CD14-positive monocyte (primary cell): ENCODE data around the gene OR52B2. TPM values are rescaled to one million over a fixed set of nuclear protein-coding genes. Genes with fewer than 3 reads are reported as not detected.

Experiments
- DNase-seq, 3 donors: peaks; one replicate each; pipeline ENCODE4 v3.0.0-alpha.2; 2011 to 2022
- H2AFZ ChIP-seq: 2 replicates; pipeline ENCODE4 v1.6.0; 2012; ENCODE audit warnings: mild to moderate bottlenecking, low read depth, low read length, inconsistent platforms; ENCODE audit not compliant: insufficient read depth, poor library complexity, severe bottlenecking
- H3K27ac ChIP-seq, 2 donors: 1 replicate in 1 of 2; 2 replicates in 1 of 2; pipeline ENCODE4 v1.5.1; 2012 to 2013; ENCODE audit warnings: low read length in 2 of 2, control low read depth in 1 of 2, inconsistent platforms in 1 of 2, low read depth in 1 of 2, mild to moderate bottlenecking in 1 of 2
- H3K27me3 ChIP-seq, 2 donors: one replicate each; pipeline versions ENCODE4 v1.6.0 to v1.6.1; 2011 to 2013; ENCODE audit warnings: low read length in 2 of 2; ENCODE audit not compliant: control insufficient read depth in 2 of 2, insufficient read depth in 2 of 2
- H3K36me3 ChIP-seq, 2 donors: replicated peaks in 1 of 2; 1 replicate in 1 of 2; 2 replicates in 1 of 2; pipeline versions ENCODE4 v1.5.1 to v1.6.1; 2012 to 2013; ENCODE audit warnings: low read length in 2 of 2, control low read depth in 1 of 2, inconsistent platforms in 1 of 2, mild to moderate bottlenecking in 1 of 2; ENCODE audit not compliant: insufficient read depth in 2 of 2, control insufficient read depth in 1 of 2
- H3K4me1 ChIP-seq, 2 donors: 1 replicate in 1 of 2; 2 replicates in 1 of 2; pipeline versions ENCODE4 v1.5.1 to v1.6.1; 2012 to 2013; ENCODE audit warnings: low read length in 2 of 2, control low read depth in 1 of 2, inconsistent platforms in 1 of 2, mild to moderate bottlenecking in 1 of 2, moderate library complexity in 1 of 2; ENCODE audit not compliant: insufficient read depth in 2 of 2, control insufficient read depth in 1 of 2
- H3K4me2 ChIP-seq: replicated peaks from 2 replicates; pipeline ENCODE3; 2012; ENCODE audit warnings: low read length, moderate library complexity, mild to moderate bottlenecking; ENCODE audit not compliant: poor library complexity, severe bottlenecking; ENCODE audit errors: extremely low read depth
- H3K4me3 ChIP-seq, 3 experiments: fragments of 200-600 bp in 1 of 3; sonication (generic) in 1 of 3; replicated peaks in 1 of 3; 1 replicate in 2 of 3; 2 replicates in 1 of 3; pipeline ENCODE4 v1.5.1; 2011 to 2013; ENCODE audit warnings: low read length in 3 of 3, mild to moderate bottlenecking in 3 of 3, control low read depth in 2 of 3, low read depth in 2 of 3, inconsistent platforms in 1 of 3, moderate library complexity in 1 of 3
- H3K79me2 ChIP-seq: 2 replicates; pipeline ENCODE4 v1.6.0; 2012; ENCODE audit warnings: mild to moderate bottlenecking, control low read depth, inconsistent platforms, low read length, moderate library complexity; ENCODE audit not compliant: insufficient read depth
- H3K9ac ChIP-seq: 2 replicates; pipeline ENCODE4 v1.6.0; 2017; ENCODE audit warnings: low read length, mild to moderate bottlenecking; ENCODE audit not compliant: insufficient read depth, poor library complexity, severe bottlenecking
- H3K9me3 ChIP-seq, 2 donors: replicated peaks in 1 of 2; 1 replicate in 1 of 2; 2 replicates in 1 of 2; pipeline versions ENCODE4 v1.5.1 to v1.6.1; 2012 to 2013; ENCODE audit warnings: low read length in 2 of 2, control low read depth in 1 of 2; ENCODE audit not compliant: control insufficient read depth in 1 of 2, insufficient read depth in 1 of 2
- H4K20me1 ChIP-seq: 2 replicates; pipeline ENCODE4 v1.6.0; 2012; ENCODE audit warnings: mild to moderate bottlenecking, low read length, control low read depth, moderate library complexity; ENCODE audit not compliant: insufficient read depth
- H3K27ac Mint-ChIP-seq, 7 donors: one replicate each; pipeline ENCODE4 v1.8.0; 2020; ENCODE audit warnings: mild to moderate bottlenecking in 7 of 7, mixed read lengths in 7 of 7, moderate library complexity in 6 of 7, inconsistent platforms in 2 of 7
- H3K27me3 Mint-ChIP-seq, 3 donors: one replicate each; pipeline ENCODE4 v1.8.0; 2021 to 2022; ENCODE audit warnings: low read depth in 3 of 3, mild to moderate bottlenecking in 3 of 3, mixed read lengths in 3 of 3, moderate library complexity in 3 of 3, inconsistent platforms in 1 of 3
- H3K36me3 Mint-ChIP-seq, 2 donors: one replicate each; pipeline ENCODE4 v1.8.0; 2020; ENCODE audit warnings: mixed read lengths in 2 of 2, inconsistent platforms in 1 of 2, mild to moderate bottlenecking in 1 of 2
- H3K4me1 Mint-ChIP-seq: one replicate; pipeline ENCODE4 v1.8.0; 2020; ENCODE audit warnings: mild to moderate bottlenecking, mixed read lengths
- H3K4me3 Mint-ChIP-seq, 2 donors: one replicate each; pipeline ENCODE4 v1.8.0; 2020; ENCODE audit warnings: mild to moderate bottlenecking in 2 of 2, mixed read lengths in 2 of 2, moderate library complexity in 1 of 2
- H3K9me3 Mint-ChIP-seq, 7 donors: one replicate each; pipeline ENCODE4 v1.8.0; 2020 to 2022; ENCODE audit warnings: mixed read lengths in 7 of 7, mild to moderate bottlenecking in 6 of 7, moderate library complexity in 6 of 7, inconsistent platforms in 2 of 7
- WGBS: methylation state at CpG from one replicate; pipeline ENCODE4 v1.1.5; 2013; ENCODE audit warnings: missing lambda C conversion rate; ENCODE audit not compliant: insufficient coverage; 5-methylcytosine and 5-hydroxymethylcytosine counted together
- intact Hi-C, 2 donors: fragments of 100-400 bp; cut with micrococcal nuclease; formaldehyde crosslinking; loops; one replicate each; pipeline versions ENCODE4 v1.15.0 to v1.15.1; 2023
- polyA plus RNA-seq, 3 donors: library from polyadenylated mRNA; depleted of rRNA in 1 of 3; unstranded in 2 of 3; stranded (reverse) in 1 of 3; fragments of 300-500 nt in 2 of 3; fragments of >200 nt in 1 of 3; fragmentation: Illumina TruSeq in 2 of 3; gene quantifications; 1 replicate in 2 of 3; 2 replicates in 1 of 3; pipeline ENCODE4 v1.2.3, GENCODE V29; 2012 to 2021
- TF ChIP-seq, protein P1 (sequence below): fragments of 200-600 bp; IDR thresholded peaks from one replicate; pipeline ENCODE4 v1.8.0; 2022; ENCODE audit warnings: antibody characterized with exemption, mild to moderate bottlenecking

OR52B2 gene
- polyA plus RNA-seq, 3 donors, result not detected

DNA sequence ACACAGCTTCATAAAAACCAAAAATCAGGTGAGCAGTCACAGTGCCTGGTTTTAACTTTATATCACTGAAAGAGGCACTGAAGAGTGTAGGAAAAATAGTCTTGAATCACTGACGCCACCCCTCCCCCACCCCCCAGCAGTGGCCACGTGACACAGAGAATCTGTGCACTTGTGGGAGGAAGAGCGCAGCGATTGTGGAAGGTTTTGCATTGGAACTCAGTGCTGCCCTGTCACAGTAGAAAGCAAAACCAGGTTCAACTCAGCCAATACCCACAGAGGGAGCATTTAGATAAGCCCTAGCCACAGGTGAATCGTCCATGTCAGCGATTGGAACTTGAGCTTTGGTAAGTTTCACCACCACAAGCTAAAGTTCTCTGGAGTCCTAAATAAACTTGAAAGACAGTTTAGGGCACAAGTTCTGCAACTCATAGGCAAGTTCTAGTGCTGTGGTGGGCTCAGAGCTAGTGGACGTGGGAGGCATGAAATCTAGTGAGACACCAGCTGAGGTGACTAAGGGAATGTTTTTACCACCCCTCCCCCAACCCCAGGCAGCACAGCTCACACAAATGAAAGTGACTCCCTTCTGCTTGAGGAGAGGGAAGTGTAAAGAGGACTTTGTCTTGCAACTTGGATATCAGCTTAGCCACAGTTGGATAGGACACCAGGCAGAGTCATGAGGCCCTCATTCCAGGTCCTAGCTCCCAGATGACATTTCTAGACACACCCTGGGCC lies 13.3 kb downstream of the OR52B2 start:
- no peaks in the 10 kb centered on the region for H3K79me2 ChIP-seq
- H3K9me3 Mint-ChIP-seq, result peaks cover 0 to 11% (median 2%) of the 10 kb centered on the region in 7 donors
- H3K36me3 Mint-ChIP-seq, result no peaks in the 10 kb centered on the region
- peak; percentile 10 to 29 (median 27) for DNase-seq
- H3K4me1 ChIP-seq, result peaks cover 8 to 12% of the 10 kb centered on the region in 2 donors
- no peaks in the 10 kb centered on the region for H4K20me1 ChIP-seq
- H3K27me3 ChIP-seq, result peaks cover 0 to 2% of the 10 kb centered on the region in 2 donors
- peak overlapping the region in 1 of 2 donors; percentile 55 for H3K4me3 Mint-ChIP-seq
- H2AFZ ChIP-seq, result peak overlapping the region; percentile 32
- TF ChIP-seq, protein P1, sequence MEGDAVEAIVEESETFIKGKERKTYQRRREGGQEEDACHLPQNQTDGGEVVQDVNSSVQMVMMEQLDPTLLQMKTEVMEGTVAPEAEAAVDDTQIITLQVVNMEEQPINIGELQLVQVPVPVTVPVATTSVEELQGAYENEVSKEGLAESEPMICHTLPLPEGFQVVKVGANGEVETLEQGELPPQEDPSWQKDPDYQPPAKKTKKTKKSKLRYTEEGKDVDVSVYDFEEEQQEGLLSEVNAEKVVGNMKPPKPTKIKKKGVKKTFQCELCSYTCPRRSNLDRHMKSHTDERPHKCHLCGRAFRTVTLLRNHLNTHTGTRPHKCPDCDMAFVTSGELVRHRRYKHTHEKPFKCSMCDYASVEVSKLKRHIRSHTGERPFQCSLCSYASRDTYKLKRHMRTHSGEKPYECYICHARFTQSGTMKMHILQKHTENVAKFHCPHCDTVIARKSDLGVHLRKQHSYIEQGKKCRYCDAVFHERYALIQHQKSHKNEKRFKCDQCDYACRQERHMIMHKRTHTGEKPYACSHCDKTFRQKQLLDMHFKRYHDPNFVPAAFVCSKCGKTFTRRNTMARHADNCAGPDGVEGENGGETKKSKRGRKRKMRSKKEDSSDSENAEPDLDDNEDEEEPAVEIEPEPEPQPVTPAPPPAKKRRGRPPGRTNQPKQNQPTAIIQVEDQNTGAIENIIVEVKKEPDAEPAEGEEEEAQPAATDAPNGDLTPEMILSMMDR, result no peak
- no CpG with 5 or more reads among the region's 7 CpGs for WGBS
- H3K4me3 ChIP-seq, result no peak overlapping the region
- H3K9ac ChIP-seq, result no peak overlapping the region
- no peak overlapping the region for H3K4me2 ChIP-seq
- H3K4me1 Mint-ChIP-seq, result peaks cover 13% of the 10 kb centered on the region
- no peaks in the 10 kb centered on the region for H3K36me3 ChIP-seq
- H3K9me3 ChIP-seq, result peaks cover 0 to 8% of the 10 kb centered on the region in 2 donors
- H3K27ac ChIP-seq, result peak overlapping the region in 1 of 2 donors; percentile 30
- H3K27me3 Mint-ChIP-seq, result peaks cover 0 to 3% (median 3%) of the 10 kb centered on the region in 3 donors
- intact Hi-C loops, result loop anchor here in 1 of 2 donors (2.0 kb wide), 1 partner anchor 38 kb away; no protein-coding TSS in a partner anchor
- H3K27ac Mint-ChIP-seq, result peak overlapping the region in 4 of 7 donors; percentile 12 to 57 (median 48)

DNA sequence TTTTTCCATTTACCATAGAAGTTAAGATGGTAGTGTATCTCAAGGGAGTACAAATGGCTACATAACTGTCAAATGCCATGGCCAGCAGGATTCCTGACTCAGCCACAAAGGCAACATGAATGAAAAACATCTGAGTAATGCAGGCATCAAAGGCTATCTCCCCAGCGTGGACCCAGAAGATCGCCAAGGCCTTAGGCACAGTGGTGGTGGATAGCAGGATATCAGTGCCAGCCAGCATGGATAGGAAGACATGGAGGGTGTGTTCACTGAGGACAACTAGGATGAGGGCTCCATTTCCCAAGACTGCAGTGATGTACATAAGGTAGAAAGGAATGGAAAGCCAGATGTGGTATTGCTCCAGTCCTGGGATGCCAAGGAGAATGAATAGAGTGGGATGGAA lies 18.0 kb downstream of the OR52B2 start:
- Histone ChIP-seq H4K20me1 (no peaks in the 10 kb centered on the region), H2AFZ (no peak overlapping the region), H3K4me3 (no peak overlapping the region), H3K9ac (no peak overlapping the region), H3K27ac (no peak overlapping the region), H3K4me1 (peaks cover 5 to 6% of the 10 kb centered on the region in 2 donors), H3K79me2 (no peaks in the 10 kb centered on the region), H3K27me3 (no peaks in the 10 kb centered on the region), H3K9me3 (peaks cover 0 to 5% of the 10 kb centered on the region in 2 donors), H3K36me3 (no peaks in the 10 kb centered on the region), H3K4me2 (no peak overlapping the region)
- WGBS, result 89% methylated on average over 2 of the region's 2 CpGs
- H3K4me1 Mint-ChIP-seq, result peaks cover 16% of the 10 kb centered on the region
- H3K4me3 Mint-ChIP-seq, result no peak overlapping the region
- DNase-seq, result no peak
- peak overlapping the region in 1 of 7 donors; percentile 2 for H3K27ac Mint-ChIP-seq
- H3K27me3 Mint-ChIP-seq, result peaks cover 0 to 3% (median 3%) of the 10 kb centered on the region in 3 donors
- peaks cover 2 to 13% (median 7%) of the 10 kb centered on the region in 7 donors for H3K9me3 Mint-ChIP-seq
- TF ChIP-seq, protein P1, result no peak
- intact Hi-C loops, result no loop called here
- peaks cover 0 to 2% of the 10 kb centered on the region in 2 donors for H3K36me3 Mint-ChIP-seq
